Trophoblast cell (in vitro differentiated cells and primary cell): Measurements from ENCODE around the gene UPF1.
"Not testable (repeated sequence)": the region's sequence is repeated elsewhere in the genome, so short reads cannot be mapped to it uniquely, and the experiment has no call there.

ENCODE experiments used
- DNase-seq, 2 donors: peaks; one replicate each; pipeline ENCODE4 v3.0.0-alpha.2; 2016
- H2AFZ ChIP-seq: 2 replicates; pipeline ENCODE4 v1.6.1; 2013; ENCODE audit warnings: low read length, moderate library complexity, mild to moderate bottlenecking; ENCODE audit not compliant: insufficient read depth, poor library complexity
- H2AK5ac ChIP-seq: 2 replicates; pipeline ENCODE4 v1.6.1; 2013; ENCODE audit warnings: mild to moderate bottlenecking, low read length
- H2BK120ac ChIP-seq: 2 replicates; pipeline ENCODE4 v1.6.1; 2013; ENCODE audit warnings: low read length, mild to moderate bottlenecking, moderate library complexity; ENCODE audit not compliant: insufficient read depth, poor library complexity
- H2BK12ac ChIP-seq: 2 replicates; pipeline ENCODE4 v1.6.1; 2013; ENCODE audit warnings: mild to moderate bottlenecking, low read length, moderate library complexity
- H2BK5ac ChIP-seq: 2 replicates; pipeline ENCODE4 v1.6.1; 2013; ENCODE audit warnings: low read length, low read depth, moderate library complexity, mild to moderate bottlenecking; ENCODE audit not compliant: poor library complexity
- H3K14ac ChIP-seq: 2 replicates; pipeline ENCODE4 v1.6.1; 2013; ENCODE audit warnings: mild to moderate bottlenecking, low read length
- H3K18ac ChIP-seq: 2 replicates; pipeline ENCODE4 v1.6.1; 2013; ENCODE audit warnings: mild to moderate bottlenecking, low read length
- H3K23ac ChIP-seq: 2 replicates; pipeline ENCODE4 v1.6.1; 2013; ENCODE audit warnings: low read length
- H3K27ac ChIP-seq: 2 replicates; pipeline ENCODE4 v1.5.1; 2013; ENCODE audit warnings: low read depth, mild to moderate bottlenecking, inconsistent platforms, low read length, moderate library complexity
- H3K27me3 ChIP-seq: 2 replicates; pipeline ENCODE4 v1.6.1; 2013; ENCODE audit warnings: inconsistent platforms, mild to moderate bottlenecking, low read length, moderate library complexity; ENCODE audit not compliant: insufficient read depth
- H3K36me3 ChIP-seq, 2 experiments: 1 replicate in 1 of 2; 2 replicates in 1 of 2; pipeline ENCODE4 v1.6.1; 2013; ENCODE audit warnings: low read length in 2 of 2, mild to moderate bottlenecking in 2 of 2, moderate library complexity in 1 of 2; ENCODE audit not compliant: insufficient read depth in 2 of 2, control insufficient read depth in 1 of 2
- H3K4ac ChIP-seq: 2 replicates; pipeline ENCODE4 v1.6.1; 2013; ENCODE audit warnings: low read depth, mild to moderate bottlenecking, low read length, moderate library complexity
- H3K4me1 ChIP-seq, 2 experiments: 1 replicate in 1 of 2; 2 replicates in 1 of 2; pipeline ENCODE4 v1.6.1; 2013; ENCODE audit warnings: low read length in 2 of 2, mild to moderate bottlenecking in 2 of 2, moderate library complexity in 1 of 2; ENCODE audit not compliant: insufficient read depth in 2 of 2, control insufficient read depth in 1 of 2
- H3K4me2 ChIP-seq: 2 replicates; pipeline ENCODE4 v1.6.1; 2013; ENCODE audit warnings: inconsistent platforms, mild to moderate bottlenecking, low read length, moderate library complexity
- H3K4me3 ChIP-seq: 2 replicates; pipeline ENCODE4 v1.5.1; 2013; ENCODE audit warnings: mild to moderate bottlenecking, low read depth, low read length, inconsistent platforms
- H3K79me1 ChIP-seq: one replicate; pipeline ENCODE4 v1.6.1; 2013; ENCODE audit warnings: low read length
- H3K79me2 ChIP-seq: 2 replicates; pipeline ENCODE4 v1.6.1; 2013; ENCODE audit warnings: low read length, mild to moderate bottlenecking; ENCODE audit not compliant: control insufficient read depth, insufficient read depth, poor library complexity
- H3K9ac ChIP-seq: 2 replicates; pipeline ENCODE4 v1.6.1; 2013; ENCODE audit warnings: mild to moderate bottlenecking, low read length
- H3K9me3 ChIP-seq: 2 replicates; pipeline ENCODE4 v1.6.1; 2013; ENCODE audit warnings: low read depth, mild to moderate bottlenecking, control low read depth, inconsistent platforms, low read length; ENCODE audit not compliant: insufficient read depth
- H4K12ac ChIP-seq: 2 replicates; pipeline ENCODE4 v1.6.1; 2013; ENCODE audit warnings: low read depth, mild to moderate bottlenecking, low read length, moderate library complexity
- H4K8ac ChIP-seq: 2 replicates; pipeline ENCODE4 v1.6.1; 2013; ENCODE audit warnings: low read depth, mild to moderate bottlenecking, low read length, moderate library complexity
- H4K91ac ChIP-seq: one replicate; pipeline ENCODE4 v1.6.1; 2013; ENCODE audit warnings: low read depth, mild to moderate bottlenecking, low read length, moderate library complexity
- WGBS: extraction: QIAGEN DNeasy Blood & Tissue Kit; methylation state at CpG from one replicate; pipeline ENCODE4 v1.1.7; 2013; ENCODE audit warnings: missing lambda C conversion rate; ENCODE audit not compliant: insufficient read length, insufficient coverage; ENCODE audit errors: extremely low coverage; 5-methylcytosine and 5-hydroxymethylcytosine counted together

UPF1 gene

DNA sequence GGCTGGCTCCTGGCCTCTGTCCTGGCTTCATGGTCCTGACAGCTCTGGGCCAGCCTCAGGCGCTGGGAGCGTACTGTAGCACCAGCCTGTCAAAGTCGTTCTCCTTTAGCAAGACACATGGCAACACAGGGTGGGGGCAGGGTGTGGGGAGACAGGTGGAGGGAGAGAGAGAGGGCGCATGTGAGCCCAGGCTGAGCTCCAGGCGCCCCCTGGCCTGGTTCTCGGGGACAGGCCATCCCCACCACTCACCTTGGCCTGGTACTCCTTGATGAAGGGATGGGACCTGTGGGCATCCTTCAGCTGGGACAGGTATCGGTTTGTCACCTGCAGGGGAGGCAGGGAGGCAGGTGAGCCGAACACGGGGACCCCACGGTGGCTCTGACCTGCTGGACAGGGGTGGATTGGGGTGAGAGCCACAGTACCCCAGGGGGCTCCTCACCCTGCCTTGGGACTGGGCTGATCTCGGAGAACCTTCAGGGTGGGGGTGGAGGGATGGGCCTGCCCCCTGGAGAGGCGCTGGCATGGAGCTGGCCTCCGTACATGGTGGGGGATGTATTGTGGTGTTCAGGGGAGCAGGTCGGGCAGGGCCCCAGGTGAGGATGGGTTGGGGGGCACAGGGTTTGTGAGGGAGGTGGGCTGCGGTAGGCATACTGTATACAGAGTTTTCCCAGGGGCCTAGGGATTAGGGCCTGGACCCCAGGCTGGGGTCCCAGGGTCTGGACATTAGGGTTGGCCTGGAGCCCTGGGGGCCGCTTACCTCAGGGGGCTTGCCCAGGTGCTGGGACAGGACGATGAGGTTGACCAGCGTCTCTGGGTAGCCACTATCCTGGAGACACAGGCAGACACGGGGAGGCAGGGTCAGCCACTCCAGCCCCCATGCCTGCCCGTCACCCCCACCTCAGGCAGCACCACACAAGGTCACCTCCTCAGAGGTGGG, 68.1 kb downstream of the UPF1 start:
- no peak overlapping the region for H2BK120ac ChIP-seq
- no peak overlapping the region for H4K12ac ChIP-seq
- no peak overlapping the region for H3K14ac ChIP-seq
- WGBS: no CpG with 5 or more reads among the region's 20 CpGs
- H3K79me2 ChIP-seq: no peaks in the 10 kb centered on the region
- no peak overlapping the region for H2BK12ac ChIP-seq
- no peak overlapping the region for H3K4ac ChIP-seq
- no peak overlapping the region for H2AFZ ChIP-seq
- H2AK5ac ChIP-seq: no peak overlapping the region
- no peak for DNase-seq
- H3K9ac ChIP-seq: no peak overlapping the region
- H3K36me3 ChIP-seq: peaks cover 43 to 48% of the 10 kb centered on the region in 2 experiments
- H3K23ac ChIP-seq: no peak overlapping the region
- H2BK5ac ChIP-seq: no peak overlapping the region
- H4K8ac ChIP-seq: no peak overlapping the region
- H3K4me1 ChIP-seq: peaks cover 7 to 11% of the 10 kb centered on the region in 2 experiments
- no peak overlapping the region for H3K4me2 ChIP-seq
- peaks cover 9% of the 10 kb centered on the region for H3K9me3 ChIP-seq
- H3K4me3 ChIP-seq: no peak overlapping the region
- H3K18ac ChIP-seq: no peak overlapping the region
- peaks cover 6% of the 10 kb centered on the region for H3K27me3 ChIP-seq
- H4K91ac ChIP-seq: no peak overlapping the region
- H3K79me1 ChIP-seq: peaks cover 2% of the 10 kb centered on the region
- no peak overlapping the region for H3K27ac ChIP-seq

DNA sequence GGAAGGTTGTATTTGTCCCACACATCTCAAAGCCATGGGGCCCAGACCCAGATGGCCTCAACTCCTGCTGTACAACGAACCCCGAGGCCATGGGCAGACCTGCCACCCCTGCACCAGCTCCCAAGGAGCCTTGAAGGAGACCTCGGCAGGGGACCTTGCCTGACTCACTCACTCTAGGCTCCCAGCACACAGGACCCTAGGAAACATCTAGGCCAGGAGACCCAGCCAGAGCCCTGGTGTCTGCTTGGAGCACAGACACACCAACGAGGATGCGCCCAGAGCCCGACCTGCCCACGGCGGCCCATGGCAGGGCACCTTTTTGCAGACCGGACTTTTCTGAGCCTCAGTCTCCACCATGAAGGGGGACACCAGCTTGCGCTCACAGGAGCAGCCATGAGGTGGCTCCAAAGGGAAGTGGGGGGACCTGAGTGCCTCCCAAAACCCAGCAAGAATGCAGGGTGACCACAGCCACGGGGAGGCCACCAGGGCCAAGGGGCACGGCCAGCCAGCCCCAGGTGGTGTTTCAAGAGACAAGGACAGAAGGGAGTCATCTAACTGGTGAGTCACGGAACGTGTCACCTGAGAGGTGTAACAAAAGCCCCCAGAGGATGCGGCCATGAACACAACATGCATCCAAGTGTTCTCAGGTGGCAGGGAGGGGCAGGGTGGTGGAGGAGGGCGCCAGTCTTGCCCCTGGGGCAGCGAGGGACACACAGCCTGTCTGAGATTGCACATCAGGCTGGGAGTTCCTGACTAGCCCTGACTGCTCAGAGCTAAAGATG, 69.1 kb downstream of the UPF1 start:
- peaks cover 7% of the 10 kb centered on the region for H3K9me3 ChIP-seq

DNA sequence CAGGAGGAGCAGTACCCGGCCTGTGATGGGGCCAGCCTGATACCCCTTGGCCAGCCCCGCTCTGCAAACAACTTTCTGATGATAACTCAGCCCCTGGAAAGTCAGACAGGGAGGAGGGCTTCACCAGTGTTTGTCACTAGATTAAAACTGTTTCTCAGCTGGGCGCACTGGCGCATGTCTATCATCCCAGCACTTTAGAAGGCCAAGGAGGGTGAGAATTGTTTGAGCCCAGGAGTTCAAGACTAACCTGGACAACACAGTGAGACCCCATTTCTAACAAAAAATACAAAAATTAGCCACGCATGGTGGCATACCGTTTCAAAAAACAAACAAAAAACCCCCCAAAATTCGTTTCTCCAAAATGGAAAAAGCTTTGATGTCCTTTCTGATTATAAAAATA, 69.7 kb downstream of the UPF1 start:
- H4K8ac ChIP-seq: no peak overlapping the region

More for the DNA sequence above, 69.1 kb downstream of the UPF1 start:
- Histone ChIP-seq H4K91ac (no peak overlapping the region), H3K27me3 (no peaks in the 10 kb centered on the region), H2AFZ (no peak overlapping the region), H3K14ac (no peak overlapping the region), H3K27ac (no peak overlapping the region), H3K36me3 (peaks cover 53 to 58% of the 10 kb centered on the region in 2 experiments), H3K18ac (no peak overlapping the region), H2BK120ac (no peak overlapping the region), H3K9ac (no peak overlapping the region), H4K12ac (no peak overlapping the region), H3K4ac (no peak overlapping the region), H3K4me2 (no peak overlapping the region), H4K8ac (no peak overlapping the region), H3K23ac (no peak overlapping the region), H3K4me3 (no peak overlapping the region), H3K79me2 (no peaks in the 10 kb centered on the region), H2BK12ac (no peak overlapping the region), H3K4me1 (peaks cover 7 to 8% of the 10 kb centered on the region in 2 experiments), H2AK5ac (no peak overlapping the region), H2BK5ac (no peak overlapping the region), H3K79me1 (no peaks in the 10 kb centered on the region)
- no CpG with 5 or more reads among the region's 17 CpGs for WGBS
- no peak for DNase-seq

DNA sequence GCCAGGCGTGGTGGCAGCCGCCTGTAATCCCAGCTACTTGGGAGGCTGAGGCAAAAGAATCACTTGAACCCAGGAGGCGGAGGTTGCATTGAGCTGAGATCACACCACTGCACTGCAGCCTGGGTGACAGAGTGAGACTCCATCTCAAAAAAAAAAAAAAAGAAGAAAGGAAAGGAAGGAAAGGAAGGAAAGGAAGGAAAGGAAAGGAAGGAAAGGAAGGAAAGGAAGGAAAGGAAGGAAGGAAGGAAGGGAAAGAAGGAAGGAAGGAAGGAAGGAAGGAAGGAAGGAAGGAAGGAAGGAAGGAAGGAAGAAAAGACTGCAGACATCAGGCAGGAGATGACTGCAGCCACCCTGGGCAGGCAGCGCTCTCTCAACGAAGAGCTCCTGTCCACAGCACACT, 70.8 kb downstream of the UPF1 start:
- no CpG with 5 or more reads among the region's 5 CpGs for WGBS
- peaks cover 70 to 74% of the 10 kb centered on the region in 2 experiments for H3K36me3 ChIP-seq
- DNase-seq, H3K4me3 ChIP-seq, H2BK5ac ChIP-seq, H4K91ac ChIP-seq, H3K18ac ChIP-seq, H3K23ac ChIP-seq, H3K9ac ChIP-seq, H3K4ac ChIP-seq, H2BK120ac ChIP-seq, H3K9me3 ChIP-seq, H2AK5ac ChIP-seq, H3K79me1 ChIP-seq, H4K12ac ChIP-seq, H4K8ac ChIP-seq, H3K4me1 ChIP-seq, H3K79me2 ChIP-seq, H2AFZ ChIP-seq, H3K27ac ChIP-seq, H3K14ac ChIP-seq, H2BK12ac ChIP-seq, H3K4me2 ChIP-seq, H3K27me3 ChIP-seq: not testable (repeated sequence)

More for the DNA sequence above, 69.7 kb downstream of the UPF1 start:
- H3K27ac ChIP-seq: no peak overlapping the region
- H3K27me3 ChIP-seq: no peaks in the 10 kb centered on the region
- no peak overlapping the region for H3K14ac ChIP-seq
- peaks cover 7% of the 10 kb centered on the region for H3K9me3 ChIP-seq
- no peak overlapping the region for H3K4me3 ChIP-seq
- no peak overlapping the region for H2BK12ac ChIP-seq
- H4K91ac ChIP-seq: no peak overlapping the region
- WGBS: 100% methylated on average over 2 of the region's 7 CpGs
- no peak overlapping the region for H3K4ac ChIP-seq
- H3K4me2 ChIP-seq: no peak overlapping the region
- no peak overlapping the region for H2AK5ac ChIP-seq
- no peaks in the 10 kb centered on the region for H3K79me2 ChIP-seq
- H3K79me1 ChIP-seq: no peaks in the 10 kb centered on the region
- no peak overlapping the region for H2BK5ac ChIP-seq
- H2BK120ac ChIP-seq: no peak overlapping the region
- peaks cover 59 to 64% of the 10 kb centered on the region in 2 experiments for H3K36me3 ChIP-seq
- H3K9ac ChIP-seq: no peak overlapping the region
- no peak for DNase-seq
- no peak overlapping the region for H2AFZ ChIP-seq
- no peak overlapping the region for H3K18ac ChIP-seq
- H3K4me1 ChIP-seq: peaks cover 7 to 8% of the 10 kb centered on the region in 2 experiments
- H4K12ac ChIP-seq: no peak overlapping the region
- no peak overlapping the region for H3K23ac ChIP-seq
